CD4-positive, alpha-beta memory T cell (primary cell): ENCODE measurements around the gene IGHMBP2. TPM values are rescaled to one million over a fixed set of nuclear protein-coding genes. Genes with fewer than 3 reads are reported as not detected.

Source experiments
- CTCF ChIA-PET: fragments of 350-600 bp; sonication (Branson Sonifier 250); formaldehyde crosslinking; loops from one replicate; lab custom pipeline; 2021; ENCODE audit warnings: inconsistent platforms; ENCODE audit not compliant: partially characterized antibody; lab: Charles Lee
- POLR2A ChIA-PET: fragments of 350-600 bp; sonication (Branson Sonifier 250); formaldehyde crosslinking; loops from one replicate; lab custom pipeline; 2021; ENCODE audit not compliant: partially characterized antibody; lab: Charles Lee
- DNase-seq, 5 donors: peaks; one replicate each; pipeline versions ENCODE4 v3.0.0 to v3.0.0-alpha.2; 2020 to 2022; ENCODE audit warnings: mixed read lengths in 1 of 5
- H3K27ac ChIP-seq: one replicate; pipeline ENCODE4 v1.7.0; 2013; ENCODE audit warnings: low read depth, low read length
- H3K27me3 ChIP-seq: 2 replicates; pipeline ENCODE4 v1.7.0; 2013; ENCODE audit warnings: mild to moderate bottlenecking, low read length, moderate library complexity; ENCODE audit not compliant: insufficient read depth
- H3K36me3 ChIP-seq: 2 replicates; pipeline ENCODE4 v1.7.0; 2013; ENCODE audit warnings: mild to moderate bottlenecking, low read length, moderate library complexity; ENCODE audit not compliant: insufficient read depth
- H3K4me1 ChIP-seq: 2 replicates; pipeline ENCODE4 v1.7.0; 2013; ENCODE audit warnings: mild to moderate bottlenecking, low read length, moderate library complexity; ENCODE audit not compliant: insufficient read depth
- H3K4me3 ChIP-seq, 2 donors: one replicate each; pipeline ENCODE4 v1.7.0; 2013; ENCODE audit warnings: low read length in 2 of 2, mild to moderate bottlenecking in 1 of 2
- H3K9me3 ChIP-seq, 2 donors: one replicate each; pipeline ENCODE4 v1.7.0; 2013; ENCODE audit warnings: low read length in 2 of 2, control low read depth in 1 of 2; ENCODE audit not compliant: control insufficient read depth in 1 of 2
- H3K27ac Mint-ChIP-seq, 7 donors: one replicate each; pipeline ENCODE4 v1.8.0; 2020 to 2021; ENCODE audit warnings: mixed read lengths in 7 of 7, mild to moderate bottlenecking in 6 of 7, inconsistent platforms in 3 of 7, moderate library complexity in 3 of 7
- H3K27me3 Mint-ChIP-seq, 2 donors: one replicate each; pipeline ENCODE4 v1.8.0; 2020 to 2021; ENCODE audit warnings: mixed read lengths in 2 of 2
- H3K36me3 Mint-ChIP-seq, 2 donors: one replicate each; pipeline ENCODE4 v1.8.0; 2020 to 2021; ENCODE audit warnings: mixed read lengths in 2 of 2, inconsistent platforms in 1 of 2, mild to moderate bottlenecking in 1 of 2
- H3K4me1 Mint-ChIP-seq, 4 donors: one replicate each; pipeline ENCODE4 v1.8.0; 2020 to 2021; ENCODE audit warnings: mixed read lengths in 4 of 4, mild to moderate bottlenecking in 1 of 4
- H3K4me3 Mint-ChIP-seq, 8 donors: one replicate each; pipeline ENCODE4 v1.8.0; 2020 to 2021; ENCODE audit warnings: mixed read lengths in 8 of 8, mild to moderate bottlenecking in 7 of 8, moderate library complexity in 6 of 8, inconsistent platforms in 3 of 8
- H3K9me3 Mint-ChIP-seq, 8 donors: one replicate each; pipeline ENCODE4 v1.8.0; 2020 to 2021; ENCODE audit warnings: mixed read lengths in 8 of 8, mild to moderate bottlenecking in 5 of 8, inconsistent platforms in 3 of 8, moderate library complexity in 1 of 8
- intact Hi-C: fragments of 100-400 bp; cut with micrococcal nuclease; formaldehyde crosslinking; loops from one replicate; pipeline ENCODE4 v1.15.1; 2023
- polyA plus RNA-seq, 2 donors: library from polyadenylated mRNA; unstranded; fragments of 300-500 nt; fragmentation: Illumina TruSeq; gene quantifications; one replicate each; pipeline ENCODE4 v1.2.3, GENCODE V29; 2021
- total RNA-seq, 2 experiments: library from RNA; stranded (reverse); gene quantifications; one replicate each; pipeline ENCODE4 v1.2.3, GENCODE V29; 2021

Gene IGHMBP2
- total and polyA plus RNA-seq, 4 experiments from 2014 or later, result 3.8 to 37.6 (median 22.7) TPM

DNA sequence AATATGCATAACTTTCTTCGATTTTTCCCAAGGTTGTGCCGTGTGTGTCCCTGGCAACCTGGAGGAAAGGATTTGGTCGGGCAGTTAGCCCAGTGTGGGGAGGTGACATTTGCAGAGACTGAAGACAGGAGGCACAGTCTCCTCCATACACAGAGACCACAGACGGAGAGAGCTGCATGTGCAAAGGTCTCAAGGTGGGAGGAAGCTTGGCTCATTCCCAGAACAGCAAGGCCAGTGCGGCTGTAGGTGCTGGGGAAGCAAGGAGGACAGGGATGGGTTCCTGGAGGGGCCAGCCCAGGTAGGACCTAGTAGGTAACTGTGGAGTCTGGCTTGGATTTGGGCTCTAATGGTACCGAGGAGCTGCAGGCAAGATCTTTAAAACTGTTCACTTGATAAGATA, 41.3 kb upstream of the IGHMBP2 start:
- Histone ChIP-seq H3K4me3 (no peak overlapping the region), H3K4me1 (no peaks in the 10 kb centered on the region), H3K9me3 (peaks cover 0 to 3% of the 10 kb centered on the region in 2 donors), H3K27ac (no peak overlapping the region), H3K27me3 (no peaks in the 10 kb centered on the region), H3K36me3 (no peaks in the 10 kb centered on the region)
- ChIA-PET CTCF (no interaction called here), POLR2A (no interaction called here)
- Mint-ChIP-seq H3K4me3 (no peak overlapping the region), H3K36me3 (peaks cover 2 to 10% of the 10 kb centered on the region in 2 donors), H3K27me3 (peaks cover 0 to 2% of the 10 kb centered on the region in 2 donors), H3K4me1 (no peaks in the 10 kb centered on the region), H3K9me3 (peaks cover 0 to 17% (median 8%) of the 10 kb centered on the region in 8 donors), H3K27ac (no peak overlapping the region)
- intact Hi-C loops, result no loop called here
- no peak for DNase-seq

DNA sequence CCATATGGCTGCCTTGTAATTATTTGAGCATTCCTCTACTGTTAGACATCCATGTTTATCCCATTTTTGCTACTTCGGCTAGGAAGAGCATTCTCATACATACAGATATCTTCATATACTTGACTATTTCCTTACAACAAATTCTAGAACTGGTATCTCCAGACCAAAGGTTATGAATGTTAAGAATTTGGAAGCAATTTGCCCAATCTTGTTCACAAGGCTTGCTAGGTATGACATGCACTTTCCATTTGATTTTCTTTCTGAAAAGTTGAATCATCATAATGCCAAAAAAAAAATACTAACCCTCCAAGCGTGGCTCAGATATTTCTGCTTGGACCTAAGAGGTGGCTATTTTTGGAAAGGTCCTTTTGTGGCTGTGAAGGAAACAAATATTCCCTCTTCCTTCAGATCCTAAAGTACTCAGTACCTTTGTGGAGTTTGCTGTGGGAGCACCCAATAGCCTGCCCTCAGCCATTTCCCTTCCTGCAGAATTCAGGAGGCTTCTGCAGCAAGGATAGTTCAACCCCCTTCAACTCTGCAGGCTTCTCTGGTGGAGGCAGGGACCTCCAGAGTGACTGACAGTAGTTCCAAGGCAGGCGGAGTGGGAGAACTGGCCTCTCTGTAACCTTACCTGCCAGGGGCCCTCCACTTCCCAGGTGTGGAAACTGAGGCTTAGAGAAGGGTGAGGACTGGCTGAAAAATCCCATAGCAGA, 40.0 kb upstream of the IGHMBP2 start:
- Histone ChIP-seq H3K36me3 (no peaks in the 10 kb centered on the region), H3K9me3 (peaks cover 0 to 3% of the 10 kb centered on the region in 2 donors), H3K27me3 (no peaks in the 10 kb centered on the region), H3K27ac (no peak overlapping the region), H3K4me1 (no peaks in the 10 kb centered on the region), H3K4me3 (no peak overlapping the region)
- Mint-ChIP-seq H3K9me3 (peaks cover 0 to 17% (median 8%) of the 10 kb centered on the region in 8 donors), H3K27me3 (peaks cover 5 to 8% of the 10 kb centered on the region in 2 donors), H3K4me3 (no peak overlapping the region), H3K4me1 (peaks cover 0 to 5% (median 1%) of the 10 kb centered on the region in 4 donors), H3K36me3 (peaks cover 2 to 10% of the 10 kb centered on the region in 2 donors), H3K27ac (no peak overlapping the region)
- ChIA-PET CTCF (no interaction called here), POLR2A (no interaction called here)
- intact Hi-C loops, result no loop called here
- DNase-seq, result no peak

DNA sequence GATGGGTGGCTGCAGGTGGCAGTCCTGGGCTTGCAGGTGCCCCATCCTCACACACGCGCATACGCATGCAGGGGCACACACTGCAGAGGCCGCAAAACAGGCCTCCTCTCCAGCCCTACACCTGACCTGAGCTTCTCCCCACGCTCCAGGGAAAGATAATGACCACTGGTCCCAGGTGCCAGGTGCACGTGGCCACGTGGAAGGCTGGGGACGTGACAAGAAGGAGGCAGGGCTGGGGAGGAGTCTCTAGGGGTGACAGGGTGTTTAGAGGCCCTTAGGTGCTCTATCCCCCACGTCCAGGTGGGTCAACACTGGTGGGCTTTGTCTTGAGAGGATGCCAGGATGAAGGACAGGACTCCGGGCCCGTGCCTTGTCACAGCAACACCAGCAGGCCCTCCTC, 38.5 kb upstream of the IGHMBP2 start:
- Mint-ChIP-seq H3K36me3 (peaks cover 2 to 10% of the 10 kb centered on the region in 2 donors), H3K9me3 (peaks cover 0 to 14% (median 8%) of the 10 kb centered on the region in 8 donors), H3K27ac (no peak overlapping the region), H3K4me1 (peaks cover 6 to 16% (median 10%) of the 10 kb centered on the region in 4 donors), H3K27me3 (peaks cover 12 to 15% of the 10 kb centered on the region in 2 donors), H3K4me3 (no peak overlapping the region)
- H3K4me1 ChIP-seq, result no peaks in the 10 kb centered on the region
- H3K27ac ChIP-seq, result no peak overlapping the region
- H3K36me3 ChIP-seq, result no peaks in the 10 kb centered on the region
- ChIA-PET POLR2A (interaction anchor here (1.1 kb wide), 1 partner anchor 21 kb away, joined by 3 read pairs; no protein-coding TSS in a partner anchor), CTCF (no interaction called here)
- no peak overlapping the region for H3K4me3 ChIP-seq
- peaks cover 0 to 3% of the 10 kb centered on the region in 2 donors for H3K9me3 ChIP-seq
- intact Hi-C loops, result no loop called here
- DNase-seq, result no peak
- peaks cover 5% of the 10 kb centered on the region for H3K27me3 ChIP-seq

DNA sequence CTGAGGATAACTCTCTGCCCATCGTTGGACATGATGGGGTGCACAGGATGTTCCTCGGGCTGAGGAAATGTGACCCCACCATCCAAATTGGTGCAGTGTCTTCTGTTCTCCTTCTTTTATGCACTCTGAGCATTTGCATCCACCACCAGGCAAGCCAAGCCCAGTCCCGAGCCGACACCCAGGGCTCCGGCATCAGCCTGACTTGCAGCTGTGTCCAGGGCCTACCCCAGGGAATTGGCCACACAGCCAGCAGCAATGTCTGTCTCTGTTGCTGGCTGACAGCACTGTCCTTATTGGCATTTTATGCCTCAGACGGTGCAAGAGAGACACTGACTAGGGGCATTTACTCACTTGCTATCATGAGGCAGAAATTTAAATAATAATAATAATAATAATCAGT, 36.6 kb upstream of the IGHMBP2 start:
- CTCF ChIA-PET, result no interaction called here

DNA sequence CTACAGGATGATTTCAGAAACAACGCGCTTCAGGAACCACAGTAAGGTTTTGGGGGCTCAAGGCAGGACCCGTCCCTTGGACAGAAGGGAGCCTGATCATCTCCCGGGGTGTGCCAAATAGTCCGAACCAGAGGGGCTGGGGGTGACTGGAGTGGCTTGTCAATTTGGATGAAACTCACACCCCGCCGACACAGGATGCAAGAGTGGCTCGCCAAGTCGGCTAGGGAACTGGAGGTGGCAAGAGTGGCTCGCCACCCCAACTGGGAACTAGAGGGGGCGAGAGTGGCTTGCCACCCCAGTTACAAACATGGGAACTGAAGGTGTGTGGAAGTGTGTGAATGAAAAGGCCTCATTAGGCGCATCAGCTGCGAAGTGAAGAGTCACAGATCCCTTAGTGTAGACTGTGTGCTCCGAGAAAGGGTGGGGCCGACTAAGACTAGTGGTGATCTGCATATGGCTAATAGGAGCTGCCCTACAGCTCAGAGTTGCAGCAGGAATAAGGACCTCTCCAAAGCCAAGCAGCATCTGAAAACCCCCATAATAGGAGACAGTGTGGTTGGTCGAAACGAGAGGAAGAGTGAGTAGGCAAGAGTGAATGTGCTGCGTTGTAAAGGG, 35.4 kb upstream of the IGHMBP2 start:
- peaks cover 5% of the 10 kb centered on the region for H3K27me3 ChIP-seq
- H3K36me3 ChIP-seq, result no peaks in the 10 kb centered on the region
- no peak for DNase-seq
- intact Hi-C loops, result no loop called here
- Mint-ChIP-seq H3K27me3 (peaks cover 12 to 13% of the 10 kb centered on the region in 2 donors), H3K27ac (peak overlapping the region in 1 of 7 donors; percentile 14), H3K4me1 (peaks cover 6 to 19% (median 11%) of the 10 kb centered on the region in 4 donors), H3K36me3 (peaks cover 2 to 7% of the 10 kb centered on the region in 2 donors), H3K9me3 (peaks cover 0 to 11% (median 6%) of the 10 kb centered on the region in 8 donors), H3K4me3 (peak overlapping the region in 1 of 8 donors; percentile 2)
- CTCF ChIA-PET, result interaction anchor here (1.0 kb wide), 1 partner anchor 25 kb away, joined by 4 read pairs; no protein-coding TSS in a partner anchor
- H3K9me3 ChIP-seq, result peaks cover 0 to 3% of the 10 kb centered on the region in 2 donors
- H3K4me1 ChIP-seq, result no peaks in the 10 kb centered on the region
- H3K4me3 ChIP-seq, result no peak overlapping the region
- POLR2A ChIA-PET, result no interaction called here
- no peak overlapping the region for H3K27ac ChIP-seq

More for the DNA sequence above, 36.6 kb upstream of the IGHMBP2 start:
- peaks cover 6 to 19% (median 11%) of the 10 kb centered on the region in 4 donors for H3K4me1 Mint-ChIP-seq
- no peaks in the 10 kb centered on the region for H3K4me1 ChIP-seq
- peaks cover 5% of the 10 kb centered on the region for H3K27me3 ChIP-seq
- no peaks in the 10 kb centered on the region for H3K36me3 ChIP-seq
- no peak overlapping the region for H3K4me3 ChIP-seq
- peaks cover 2 to 10% of the 10 kb centered on the region in 2 donors for H3K36me3 Mint-ChIP-seq
- peaks cover 0 to 14% (median 8%) of the 10 kb centered on the region in 8 donors for H3K9me3 Mint-ChIP-seq
- peaks cover 0 to 3% of the 10 kb centered on the region in 2 donors for H3K9me3 ChIP-seq
- no peak for DNase-seq
- H3K27me3 Mint-ChIP-seq, result peaks cover 12 to 15% of the 10 kb centered on the region in 2 donors
- H3K27ac ChIP-seq, result no peak overlapping the region
- POLR2A ChIA-PET, result no interaction called here
- intact Hi-C loops, result no loop called here
- no peak overlapping the region for H3K4me3 Mint-ChIP-seq
- no peak overlapping the region for H3K27ac Mint-ChIP-seq

DNA sequence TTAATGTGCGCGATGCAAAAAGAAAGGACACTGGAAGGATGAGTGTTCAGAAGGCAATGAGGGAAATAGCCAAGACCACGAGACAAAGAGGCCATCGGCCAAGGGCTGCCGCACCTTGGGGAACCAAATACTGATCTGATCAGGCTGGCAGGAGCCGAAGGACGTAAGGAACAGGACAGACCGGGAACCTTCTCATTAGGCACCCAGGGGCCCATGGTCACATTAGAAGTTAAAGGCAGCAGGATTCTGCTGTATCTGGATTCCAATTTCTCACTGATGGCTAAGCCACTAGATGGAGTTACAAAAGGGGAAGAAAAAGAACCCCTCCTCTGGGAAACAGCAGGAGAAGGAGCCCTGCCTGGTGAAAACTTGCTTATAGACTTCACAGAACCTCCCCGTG, 33.2 kb upstream of the IGHMBP2 start:
- Mint-ChIP-seq H3K36me3 (peaks cover 2 to 4% of the 10 kb centered on the region in 2 donors), H3K4me1 (peaks cover 6 to 19% (median 11%) of the 10 kb centered on the region in 4 donors), H3K27me3 (peaks cover 12% of the 10 kb centered on the region in 2 donors), H3K4me3 (peak overlapping the region in 6 of 8 donors; percentile 74 to 88 (median 78)), H3K9me3 (no peaks in the 10 kb centered on the region), H3K27ac (peak overlapping the region in 2 of 7 donors; percentile 31 to 63)
- POLR2A ChIA-PET, result no interaction called here
- DNase-seq, result no peak
- CTCF ChIA-PET, result no interaction called here
- Histone ChIP-seq H3K27ac (no peak overlapping the region), H3K9me3 (no peaks in the 10 kb centered on the region), H3K36me3 (no peaks in the 10 kb centered on the region), H3K4me1 (no peaks in the 10 kb centered on the region), H3K27me3 (peaks cover 5% of the 10 kb centered on the region), H3K4me3 (no peak overlapping the region)
- intact Hi-C loops, result no loop called here
